RWPE2 (cell line): ENCODE data around the gene BORCS5.
A peak's percentile ranks its signal among the peaks of the same experiment; 100 is the strongest.

Source experiments
- ATAC-seq: fragments of 200-7000 bp; cut with Tn5 transposase; 3 replicates; pipeline ENCODE4 v1.9.1; 2021; ENCODE audit warnings: low read depth
- DNase-seq: peaks from one replicate; pipeline ENCODE4 v3.0.0-alpha.2; 2020; ENCODE audit warnings: low spot score
- H3K27ac ChIP-seq: fragments of 450-650 bp; 2 replicates; pipeline ENCODE4 v1.5.1; 2017; ENCODE audit warnings: mild to moderate bottlenecking; ENCODE audit not compliant: poor library complexity, severe bottlenecking
- H3K27me3 ChIP-seq: fragments of 250-450 bp; sonication (Bioruptor Pico); 2 replicates; pipeline ENCODE4 v1.5.1; 2021; ENCODE audit warnings: mild to moderate bottlenecking, moderate library complexity; ENCODE audit not compliant: insufficient read depth, poor library complexity, severe bottlenecking
- H3K36me3 ChIP-seq: fragments of 250-450 bp; sonication (Bioruptor Pico); 2 replicates; pipeline ENCODE4 v1.5.1; 2020; ENCODE audit warnings: low read depth, mild to moderate bottlenecking, moderate library complexity
- H3K4me1 ChIP-seq: fragments of 250-450 bp; sonication (Bioruptor Pico); 2 replicates; pipeline ENCODE4 v1.5.1; 2021; ENCODE audit warnings: mild to moderate bottlenecking, moderate library complexity; ENCODE audit not compliant: insufficient read depth, poor library complexity, severe bottlenecking
- H3K4me3 ChIP-seq: fragments of 250-450 bp; sonication (Bioruptor Pico); 2 replicates; pipeline ENCODE4 v1.5.1; 2021; ENCODE audit warnings: mild to moderate bottlenecking, moderate library complexity; ENCODE audit not compliant: severe bottlenecking
- H3K9me3 ChIP-seq: fragments of 250-450 bp; sonication (Bioruptor Pico); 2 replicates; pipeline ENCODE4 v1.5.1; 2021; ENCODE audit warnings: mild to moderate bottlenecking, moderate library complexity; ENCODE audit not compliant: severe bottlenecking
- TF ChIP-seq, protein P1 (sequence below): fragments of 450-650 bp; IDR thresholded peaks from one replicate; pipeline ENCODE4 v1.5.1; 2017; ENCODE audit warnings: mild to moderate bottlenecking, moderate library complexity; ENCODE audit not compliant: poor library complexity, severe bottlenecking

Gene BORCS5

DNA sequence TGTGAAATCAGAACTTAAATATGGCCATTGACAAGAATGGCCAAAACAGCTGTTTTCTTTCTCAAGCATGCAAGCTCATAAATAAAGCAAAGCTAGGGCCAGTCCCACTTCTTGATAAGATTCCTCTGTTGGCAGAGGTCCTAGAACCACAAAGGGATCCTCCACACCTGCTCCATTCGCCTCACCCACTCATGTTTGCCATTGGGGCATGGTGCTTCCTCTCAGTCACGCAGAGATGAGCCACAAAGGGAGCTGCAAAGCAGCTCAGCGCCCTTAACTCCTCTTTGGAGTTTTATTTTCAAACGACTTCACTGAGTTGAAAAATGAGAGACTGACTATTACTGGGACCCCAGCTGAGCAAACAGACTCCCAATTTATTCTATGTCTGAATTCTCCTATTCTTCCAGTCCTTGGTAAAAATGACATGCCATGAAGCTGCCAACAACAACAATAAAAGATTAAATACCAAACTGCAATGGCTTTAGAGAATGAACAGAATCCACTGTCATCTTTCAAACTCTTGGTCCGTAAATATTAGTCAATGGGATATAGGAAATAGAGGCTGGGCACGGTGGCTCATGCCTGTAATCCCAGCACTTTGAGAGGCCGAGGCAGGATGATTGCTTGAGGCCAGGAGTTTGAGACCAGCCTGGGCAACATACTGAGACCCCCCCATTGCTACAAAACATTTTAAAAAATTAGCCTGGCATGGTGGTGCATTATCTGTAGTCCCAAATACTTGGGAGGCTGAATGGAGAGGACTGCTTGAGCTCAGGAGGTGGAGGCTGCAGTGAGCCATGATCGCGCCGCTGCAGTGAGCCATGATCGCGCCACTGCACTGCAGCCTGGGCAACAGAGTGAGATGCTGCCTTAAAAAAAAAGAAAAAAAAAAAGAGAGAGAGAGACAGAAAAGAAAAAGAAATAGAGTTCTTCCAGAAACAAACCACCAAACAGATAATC, 23.2 kb upstream of the BORCS5 start:
- no peak for DNase-seq
- H3K27ac ChIP-seq = peak overlapping the region; percentile 15
- peak; percentile 49; the same call in 2 of the 3 replicates for ATAC-seq

DNA sequence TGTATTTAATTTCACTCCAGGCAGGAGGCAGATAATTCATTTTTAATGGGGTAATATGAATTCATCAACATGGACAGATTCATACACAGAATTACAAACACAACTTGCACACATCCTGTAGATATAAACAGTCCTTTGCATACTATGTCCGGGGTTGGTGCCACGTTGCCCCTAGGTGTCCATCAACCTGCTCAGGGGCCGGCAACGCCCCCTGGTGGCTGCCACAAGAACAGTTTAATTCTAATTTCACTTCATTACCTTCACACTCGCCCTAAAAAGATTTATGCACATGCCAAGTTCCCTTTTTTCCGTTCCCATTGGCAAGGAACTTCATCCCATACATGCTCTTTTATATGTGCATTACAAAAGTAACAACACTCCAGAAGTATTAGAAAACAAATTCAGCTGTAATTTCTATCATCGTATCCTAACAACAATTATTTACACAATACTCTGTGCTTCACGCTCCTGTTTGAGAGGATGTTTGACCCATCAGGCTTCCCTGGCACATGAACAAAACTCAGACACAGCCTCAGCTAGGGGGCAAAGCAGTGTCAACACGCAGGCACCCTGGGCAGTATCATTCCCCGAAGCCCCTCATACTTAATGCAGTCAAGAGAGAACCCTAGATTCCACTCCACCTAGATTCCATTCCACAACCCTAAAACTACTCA, 22.4 kb upstream of the BORCS5 start:
- H3K27ac ChIP-seq = no peak overlapping the region
- no peaks in the 10 kb centered on the region for H3K27me3 ChIP-seq
- H3K4me1 ChIP-seq = peaks cover 12% of the 10 kb centered on the region
- no peaks in the 10 kb centered on the region for H3K36me3 ChIP-seq
- H3K4me3 ChIP-seq = no peak overlapping the region
- no peak for DNase-seq
- TF ChIP-seq, protein P1, sequence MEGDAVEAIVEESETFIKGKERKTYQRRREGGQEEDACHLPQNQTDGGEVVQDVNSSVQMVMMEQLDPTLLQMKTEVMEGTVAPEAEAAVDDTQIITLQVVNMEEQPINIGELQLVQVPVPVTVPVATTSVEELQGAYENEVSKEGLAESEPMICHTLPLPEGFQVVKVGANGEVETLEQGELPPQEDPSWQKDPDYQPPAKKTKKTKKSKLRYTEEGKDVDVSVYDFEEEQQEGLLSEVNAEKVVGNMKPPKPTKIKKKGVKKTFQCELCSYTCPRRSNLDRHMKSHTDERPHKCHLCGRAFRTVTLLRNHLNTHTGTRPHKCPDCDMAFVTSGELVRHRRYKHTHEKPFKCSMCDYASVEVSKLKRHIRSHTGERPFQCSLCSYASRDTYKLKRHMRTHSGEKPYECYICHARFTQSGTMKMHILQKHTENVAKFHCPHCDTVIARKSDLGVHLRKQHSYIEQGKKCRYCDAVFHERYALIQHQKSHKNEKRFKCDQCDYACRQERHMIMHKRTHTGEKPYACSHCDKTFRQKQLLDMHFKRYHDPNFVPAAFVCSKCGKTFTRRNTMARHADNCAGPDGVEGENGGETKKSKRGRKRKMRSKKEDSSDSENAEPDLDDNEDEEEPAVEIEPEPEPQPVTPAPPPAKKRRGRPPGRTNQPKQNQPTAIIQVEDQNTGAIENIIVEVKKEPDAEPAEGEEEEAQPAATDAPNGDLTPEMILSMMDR = peak; percentile 65
- ATAC-seq = no peak
- no peaks in the 10 kb centered on the region for H3K9me3 ChIP-seq

More for the DNA sequence above, 23.2 kb upstream of the BORCS5 start:
- TF ChIP-seq, protein P1 = no peak
- H3K9me3 ChIP-seq = no peaks in the 10 kb centered on the region
- peaks cover 9% of the 10 kb centered on the region for H3K4me1 ChIP-seq
- no peak overlapping the region for H3K4me3 ChIP-seq
- no peaks in the 10 kb centered on the region for H3K36me3 ChIP-seq
- no peaks in the 10 kb centered on the region for H3K27me3 ChIP-seq

- Histone ChIP-seq H3K27me3 (no peaks in the 10 kb centered on the region), H3K27ac (no peak overlapping the region), H3K9me3 (no peaks in the 10 kb centered on the region), H3K36me3 (no peaks in the 10 kb centered on the region), H3K4me3 (no peak overlapping the region), H3K4me1 (peaks cover 12% of the 10 kb centered on the region)
- ATAC-seq (no peak), DNase-seq (no peak)
- TF ChIP-seq, protein P1 = no peak
Measured at GRCh38 chr12:12336049-12336411, 20.8 kb upstream of the BORCS5 start.

DNA sequence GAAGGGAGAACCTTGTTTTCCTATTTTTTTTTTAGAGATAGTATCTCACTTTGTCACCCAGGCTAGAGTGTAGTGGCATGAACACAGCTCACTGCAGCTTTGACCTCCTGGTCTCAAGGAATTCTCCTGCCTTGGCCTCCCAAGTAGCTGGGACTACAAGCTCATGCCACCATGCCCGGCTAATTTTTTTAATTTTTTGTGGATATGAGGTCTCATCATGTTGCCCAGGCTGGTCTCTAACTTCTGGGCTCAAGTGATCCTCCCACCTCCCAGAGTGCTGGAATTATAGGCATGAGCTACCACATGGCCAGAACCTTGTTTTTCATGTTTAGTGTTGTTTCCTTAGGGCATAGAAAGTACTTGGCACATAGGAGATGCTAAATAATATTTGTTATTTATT, 20.4 kb upstream of the BORCS5 start:
- Histone ChIP-seq H3K36me3 (no peaks in the 10 kb centered on the region), H3K4me3 (no peak overlapping the region), H3K27ac (no peak overlapping the region), H3K27me3 (no peaks in the 10 kb centered on the region), H3K9me3 (no peaks in the 10 kb centered on the region), H3K4me1 (peaks cover 12% of the 10 kb centered on the region)
- ATAC-seq (no peak), DNase-seq (no peak)
- TF ChIP-seq, protein P1 = no peak
